NCI-H446 treated with DMSO at 0.1 percent for 48 hours (cell line): ENCODE data around the gene PTPRM.

ENCODE experiments used
- DNase-seq: peaks from one replicate; lab custom pipeline; 2025; lab: John Stamatoyannopoulos, UW

Gene PTPRM

GRCh38 chr18:7626922-7627440, 59.9 kb downstream of the PTPRM start:
- no peak for DNase-seq

GRCh38 chr18:7629416-7629815, 62.3 kb downstream of the PTPRM start:
- DNase-seq, result no peak

- no peak for DNase-seq
Observed at GRCh38 chr18:7630731-7631442, 63.8 kb downstream of the PTPRM start.

GRCh38 chr18:7632152-7633098, 65.3 kb downstream of the PTPRM start:
- no peak for DNase-seq

- DNase-seq, result no peak
Observed at GRCh38 chr18:7633171-7633570, 66.1 kb downstream of the PTPRM start.

GRCh38 chr18:7635948-7636347, 68.8 kb downstream of the PTPRM start:
- DNase-seq, result no peak

- no peak for DNase-seq
Observed at GRCh38 chr18:7637269-7637668, 70.2 kb downstream of the PTPRM start.

GRCh38 chr18:7638321-7638720, 71.2 kb downstream of the PTPRM start:
- no peak for DNase-seq

- no peak for DNase-seq
Observed at GRCh38 chr18:7641813-7642212, 74.7 kb downstream of the PTPRM start.

GRCh38 chr18:7642331-7642890, 75.3 kb downstream of the PTPRM start:
- DNase-seq, result no peak

- no peak for DNase-seq
Observed at GRCh38 chr18:7645756-7646155, 78.6 kb downstream of the PTPRM start.

- no peak for DNase-seq
Observed at GRCh38 chr18:7646174-7646886, 79.2 kb downstream of the PTPRM start.

- no peak for DNase-seq
Observed at GRCh38 chr18:7647500-7647899, 80.4 kb downstream of the PTPRM start.

- no peak for DNase-seq
Observed at GRCh38 chr18:7657050-7657449, 89.9 kb downstream of the PTPRM start.

GRCh38 chr18:7657937-7658336, 90.8 kb downstream of the PTPRM start:
- DNase-seq, result no peak

GRCh38 chr18:7658701-7659100, 91.6 kb downstream of the PTPRM start:
- no peak for DNase-seq

- DNase-seq, result no peak
Observed at GRCh38 chr18:7661207-7661606, 94.1 kb downstream of the PTPRM start.

GRCh38 chr18:7662866-7663265, 95.8 kb downstream of the PTPRM start:
- DNase-seq, result no peak

- no peak for DNase-seq
Observed at GRCh38 chr18:7663366-7664312, 96.5 kb downstream of the PTPRM start.

GRCh38 chr18:7666195-7666776, 99.2 kb downstream of the PTPRM start:
- DNase-seq, result no peak
